Tibial artery (tissue), 4 donors: ENCODE data around the gene NXPE1.

Experiments used
- DNase-seq, 2 donors: peaks; one replicate each; pipeline ENCODE4 v3.0.0-alpha.2; 2019
- H3K27ac ChIP-seq, 2 donors: fragments of 200-600 bp; sonication (generic) in 1 of 2; 1 replicate in 1 of 2; 2 replicates in 1 of 2; pipeline ENCODE4 v1.5.1; 2018 to 2019; ENCODE audit warnings: mild to moderate bottlenecking in 1 of 2
- H3K27me3 ChIP-seq, 2 donors: fragments of 200-600 bp; sonication (generic) in 1 of 2; one replicate each; pipeline versions ENCODE4 v1.5.1 to v1.6.0; 2016 to 2019
- H3K36me3 ChIP-seq, 3 donors: fragments of 200-600 bp; sonication (generic) in 2 of 3; one replicate each; pipeline ENCODE4 v1.5.1; 2016 to 2019; ENCODE audit warnings: mild to moderate bottlenecking in 2 of 3
- H3K4me1 ChIP-seq, 4 donors: fragments of 200-600 bp; sonication (generic) in 2 of 4; 1 replicate in 3 of 4; 2 replicates in 1 of 4; pipeline ENCODE4 v1.5.1; 2016 to 2019
- H3K4me3 ChIP-seq, 2 donors: fragments of 200-600 bp; sonication (generic) in 1 of 2; 1 replicate in 1 of 2; 2 replicates in 1 of 2; pipeline ENCODE4 v1.5.1; 2018 to 2019; ENCODE audit warnings: mild to moderate bottlenecking in 2 of 2
- H3K9me3 ChIP-seq, 3 donors: fragments of 200-600 bp; sonication (generic) in 1 of 3; one replicate each; pipeline ENCODE4 v1.5.1; 2016 to 2019
- intact Hi-C: fragments of 100-400 bp; cut with DNase I; formaldehyde crosslinking; loops from one replicate; pipeline ENCODE4 v1.15.0; 2023; ENCODE audit warnings: low total_unique reads
- TF ChIP-seq, protein P1 (sequence below), 2 experiments: fragments of 200-600 bp in 1 of 2; fragments of 450-650 bp in 1 of 2; IDR thresholded peaks; one replicate each; pipeline ENCODE4 v1.5.1; 2017 to 2019; ENCODE audit warnings: antibody characterized with exemption in 2 of 2, mild to moderate bottlenecking in 1 of 2, moderate library complexity in 1 of 2

The NXPE1 gene

DNA sequence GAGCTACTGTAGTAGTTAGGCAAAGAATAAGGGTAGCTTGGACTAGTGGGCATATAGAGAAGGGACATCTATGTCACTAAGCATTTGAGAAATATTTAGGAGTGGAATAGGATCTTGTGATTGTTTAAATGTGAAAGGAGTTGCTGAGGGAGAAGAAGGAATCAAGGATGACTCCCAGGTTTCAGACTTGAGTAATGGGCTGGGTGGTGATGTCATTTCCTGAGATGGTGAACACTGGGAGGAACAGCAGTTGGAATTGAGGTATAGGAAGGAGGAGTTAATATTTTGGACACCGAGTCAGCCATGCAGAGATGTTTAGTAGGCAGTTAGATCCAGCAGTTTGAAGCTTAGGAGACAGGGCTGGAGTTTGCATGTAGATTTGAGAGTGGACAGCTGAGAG lies 80.3 kb downstream of the NXPE1 start:
- TF ChIP-seq, protein P1, sequence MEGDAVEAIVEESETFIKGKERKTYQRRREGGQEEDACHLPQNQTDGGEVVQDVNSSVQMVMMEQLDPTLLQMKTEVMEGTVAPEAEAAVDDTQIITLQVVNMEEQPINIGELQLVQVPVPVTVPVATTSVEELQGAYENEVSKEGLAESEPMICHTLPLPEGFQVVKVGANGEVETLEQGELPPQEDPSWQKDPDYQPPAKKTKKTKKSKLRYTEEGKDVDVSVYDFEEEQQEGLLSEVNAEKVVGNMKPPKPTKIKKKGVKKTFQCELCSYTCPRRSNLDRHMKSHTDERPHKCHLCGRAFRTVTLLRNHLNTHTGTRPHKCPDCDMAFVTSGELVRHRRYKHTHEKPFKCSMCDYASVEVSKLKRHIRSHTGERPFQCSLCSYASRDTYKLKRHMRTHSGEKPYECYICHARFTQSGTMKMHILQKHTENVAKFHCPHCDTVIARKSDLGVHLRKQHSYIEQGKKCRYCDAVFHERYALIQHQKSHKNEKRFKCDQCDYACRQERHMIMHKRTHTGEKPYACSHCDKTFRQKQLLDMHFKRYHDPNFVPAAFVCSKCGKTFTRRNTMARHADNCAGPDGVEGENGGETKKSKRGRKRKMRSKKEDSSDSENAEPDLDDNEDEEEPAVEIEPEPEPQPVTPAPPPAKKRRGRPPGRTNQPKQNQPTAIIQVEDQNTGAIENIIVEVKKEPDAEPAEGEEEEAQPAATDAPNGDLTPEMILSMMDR (IDR thresholded peaks at IDR 0.05) = no peak
- Histone ChIP-seq H3K4me3 (no peak overlapping the region), H3K27me3 (no peaks in the 10 kb centered on the region), H3K4me1 (no peaks in the 10 kb centered on the region), H3K27ac (no peak overlapping the region), H3K36me3 (no peaks in the 10 kb centered on the region), H3K9me3 (no peaks in the 10 kb centered on the region)
- intact Hi-C loops = no loop called here
- DNase-seq = no peak

DNA sequence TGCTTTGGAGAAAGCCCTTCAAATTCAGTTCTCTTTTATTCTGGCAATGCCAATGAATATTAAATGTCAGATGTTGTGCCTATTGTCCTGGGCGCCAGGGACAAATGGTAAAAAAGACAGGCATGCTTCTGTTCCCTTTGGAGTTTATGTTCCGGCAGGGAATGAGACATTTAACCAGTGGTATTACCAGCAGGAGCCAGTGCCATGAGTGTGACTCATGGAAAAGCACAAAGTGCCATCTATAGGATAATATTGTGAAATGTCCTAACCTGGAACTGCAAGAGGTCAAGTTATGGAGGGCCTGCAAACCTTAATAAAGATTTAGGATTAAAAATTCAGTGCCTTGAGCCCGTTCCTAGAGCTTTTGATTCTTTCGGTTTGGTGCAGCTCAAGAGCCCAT lies 80.9 kb downstream of the NXPE1 start:
- intact Hi-C loops = no loop called here
- H3K27ac ChIP-seq = no peak overlapping the region
- no peaks in the 10 kb centered on the region for H3K27me3 ChIP-seq
- no peak for DNase-seq
- H3K4me1 ChIP-seq = no peaks in the 10 kb centered on the region
- H3K36me3 ChIP-seq = no peaks in the 10 kb centered on the region
- TF ChIP-seq, protein P1 (IDR thresholded peaks at IDR 0.05) = no peak
- H3K9me3 ChIP-seq = no peaks in the 10 kb centered on the region
- no peak overlapping the region for H3K4me3 ChIP-seq

DNA sequence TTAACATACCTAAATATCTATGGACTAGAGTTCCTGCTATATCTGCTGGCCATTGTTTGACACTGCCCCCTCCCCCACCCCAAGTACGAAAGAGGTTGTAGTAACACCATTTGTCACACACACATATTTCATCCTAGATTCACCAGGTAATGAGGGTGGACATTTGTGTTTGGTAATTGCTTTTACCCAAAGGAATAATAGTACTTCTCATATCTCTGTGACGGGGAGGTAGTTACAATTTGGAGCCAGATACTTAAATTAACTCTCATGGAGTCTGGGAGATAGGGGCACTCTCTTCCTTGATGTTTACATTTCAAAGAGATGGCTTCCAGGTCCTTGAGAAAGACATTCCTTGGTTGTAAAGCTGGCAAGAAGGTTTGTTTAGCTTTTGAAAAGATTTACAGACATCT lies 81.7 kb downstream of the NXPE1 start:
- Histone ChIP-seq H3K27ac (no peak overlapping the region), H3K4me1 (no peaks in the 10 kb centered on the region), H3K4me3 (no peak overlapping the region), H3K27me3 (no peaks in the 10 kb centered on the region), H3K9me3 (no peaks in the 10 kb centered on the region), H3K36me3 (no peaks in the 10 kb centered on the region)
- TF ChIP-seq, protein P1 (IDR thresholded peaks at IDR 0.05) = no peak
- no peak for DNase-seq
- intact Hi-C loops = no loop called here

DNA sequence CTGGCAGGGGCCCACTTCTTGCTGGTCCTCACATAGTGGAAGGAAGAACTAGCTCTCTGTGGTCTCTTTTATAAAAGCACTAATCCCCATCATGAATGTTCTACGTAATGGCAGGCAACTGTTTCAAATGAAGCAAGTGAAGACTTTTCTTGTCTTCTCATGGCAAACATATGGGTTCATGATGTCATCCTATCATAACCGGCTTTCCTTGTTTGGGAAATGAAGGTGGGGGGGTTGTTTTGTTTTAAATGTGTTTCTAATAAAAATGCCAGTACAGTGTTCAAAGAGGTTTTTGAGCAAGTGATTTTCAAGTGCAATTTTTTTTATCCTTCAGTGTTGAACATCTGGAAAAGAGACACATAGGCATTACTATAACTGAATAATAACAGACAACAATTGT lies 87.0 kb downstream of the NXPE1 start:
- TF ChIP-seq, protein P1 (IDR thresholded peaks at IDR 0.05) = no peak
- H3K36me3 ChIP-seq = no peaks in the 10 kb centered on the region
- H3K4me1 ChIP-seq = no peaks in the 10 kb centered on the region
- no peak overlapping the region for H3K27ac ChIP-seq
- H3K27me3 ChIP-seq = no peaks in the 10 kb centered on the region
- no peaks in the 10 kb centered on the region for H3K9me3 ChIP-seq
- no peak overlapping the region for H3K4me3 ChIP-seq
- intact Hi-C loops = no loop called here
- no peak for DNase-seq
